NCI-H510A (cell line): Measurements from ENCODE around the gene MARCHF2.
"Not testable (repeated sequence)": the region's sequence is repeated elsewhere in the genome, so short reads cannot be mapped to it uniquely, and the experiment has no call there.

Experiments used
- DNase-seq: peaks from one replicate; lab custom pipeline; 2025; lab: John Stamatoyannopoulos, UW

The MARCHF2 gene

DNA sequence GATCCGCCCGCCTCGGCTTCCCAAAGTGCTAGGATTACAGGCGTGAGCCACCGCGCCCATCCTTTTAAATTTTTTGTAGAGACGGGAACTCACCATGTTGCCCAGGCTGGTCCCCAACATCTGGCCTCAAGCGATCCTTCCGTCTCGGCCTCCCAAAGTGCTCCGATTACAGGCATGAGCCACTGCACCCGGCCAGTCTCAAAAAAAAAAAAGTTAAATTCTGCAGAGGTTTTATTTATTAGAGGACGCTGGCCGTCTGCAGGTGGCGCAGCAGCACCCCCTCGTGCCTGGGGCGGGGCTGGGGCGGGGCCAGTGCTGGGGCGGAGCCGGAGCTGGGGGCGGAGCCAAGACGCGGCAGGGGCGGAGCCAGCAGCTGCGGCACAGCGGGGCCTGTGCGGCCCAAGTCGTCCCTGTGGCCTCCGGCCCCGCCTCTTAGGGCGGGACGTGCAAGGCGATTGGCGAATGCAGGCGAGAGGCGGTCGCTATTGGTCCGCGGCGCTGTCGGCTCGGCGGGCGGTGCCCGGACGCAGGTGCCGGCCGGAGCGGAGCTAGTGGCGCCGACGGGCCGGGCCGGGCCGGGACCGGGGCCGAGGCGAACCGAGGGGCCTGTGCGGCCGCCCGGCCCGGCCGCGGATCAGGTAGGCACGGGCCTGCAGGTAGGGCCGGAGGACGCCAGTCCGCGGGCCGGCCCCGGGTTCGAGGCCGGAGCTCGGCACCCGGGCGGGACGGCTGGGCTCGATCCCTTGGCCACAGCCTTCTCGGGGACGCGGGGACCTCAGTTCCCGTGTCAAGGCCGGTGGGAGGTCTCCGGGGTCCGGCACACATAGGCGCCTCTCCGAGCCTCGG lies at the start of gene MARCHF2:
TSS of gene MARCHF2 (plus strand) at position 523 of the 846 bp plus-strand sequence. CDS start 8,536 bp downstream, outside the sequence.
- DNase-seq = peak; percentile 82

DNA sequence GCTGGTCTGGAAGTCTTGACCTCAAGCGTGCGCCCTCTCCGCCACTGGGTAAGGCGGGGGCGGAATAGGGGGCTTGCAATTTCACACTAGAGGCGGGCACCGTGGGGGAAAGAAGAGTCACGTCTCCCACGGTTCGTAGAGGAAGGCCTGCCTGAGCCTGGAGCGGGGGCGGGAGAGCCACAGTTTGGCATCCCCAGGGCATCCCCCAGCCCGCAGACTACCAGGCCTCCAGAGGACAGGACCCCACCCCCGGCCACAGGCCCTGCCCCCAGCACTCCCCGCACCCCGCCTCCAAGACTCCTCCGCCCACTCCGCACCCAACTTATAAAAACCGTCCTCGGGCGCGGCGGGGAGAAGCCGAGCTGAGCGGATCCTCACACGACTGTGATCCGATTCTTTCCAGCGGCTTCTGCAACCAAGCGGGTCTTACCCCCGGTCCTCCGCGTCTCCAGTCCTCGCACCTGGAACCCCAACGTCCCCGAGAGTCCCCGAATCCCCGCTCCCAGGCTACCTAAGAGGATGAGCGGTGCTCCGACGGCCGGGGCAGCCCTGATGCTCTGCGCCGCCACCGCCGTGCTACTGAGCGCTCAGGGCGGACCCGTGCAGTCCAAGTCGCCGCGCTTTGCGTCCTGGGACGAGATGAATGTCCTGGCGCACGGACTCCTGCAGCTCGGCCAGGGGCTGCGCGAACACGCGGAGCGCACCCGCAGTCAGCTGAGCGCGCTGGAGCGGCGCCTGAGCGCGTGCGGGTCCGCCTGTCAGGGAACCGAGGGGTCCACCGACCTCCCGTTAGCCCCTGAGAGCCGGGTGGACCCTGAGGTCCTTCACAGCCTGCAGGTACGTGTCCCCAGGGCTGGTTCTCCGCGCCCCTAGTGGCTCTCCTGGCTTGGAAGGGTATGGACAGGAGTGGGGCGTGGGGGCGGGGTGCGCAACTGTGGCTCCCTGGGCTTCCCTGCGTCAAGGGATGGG lies 49.0 kb upstream of the MARCHF2 start, which contains the start of gene ANGPTL4:
TSS of gene ANGPTL4 (plus strand) at position 353 of the 969 bp plus-strand sequence. CDS start at position 520, 167 bp downstream.
- no peak for DNase-seq

DNA sequence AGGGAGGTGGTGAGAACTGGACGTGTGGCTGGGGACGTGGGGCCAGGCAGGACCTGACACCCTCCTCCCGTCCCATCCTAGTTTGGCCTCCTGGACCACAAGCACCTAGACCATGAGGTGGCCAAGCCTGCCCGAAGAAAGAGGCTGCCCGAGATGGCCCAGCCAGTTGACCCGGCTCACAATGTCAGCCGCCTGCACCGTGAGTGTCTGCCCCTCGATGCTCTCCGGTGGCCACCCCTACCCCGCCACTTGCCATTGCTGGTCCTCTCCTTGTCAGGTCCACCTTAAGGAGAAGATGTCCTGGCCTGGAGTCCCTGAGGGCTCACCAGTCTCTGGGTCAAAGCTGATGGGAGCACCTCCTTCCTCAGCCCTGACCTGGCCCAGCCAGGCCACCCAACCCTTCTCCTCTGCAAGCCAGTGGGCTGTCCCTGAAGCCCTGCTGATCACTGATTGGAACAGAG lies 47.0 kb upstream of the MARCHF2 start:
- DNase-seq = no peak

DNA sequence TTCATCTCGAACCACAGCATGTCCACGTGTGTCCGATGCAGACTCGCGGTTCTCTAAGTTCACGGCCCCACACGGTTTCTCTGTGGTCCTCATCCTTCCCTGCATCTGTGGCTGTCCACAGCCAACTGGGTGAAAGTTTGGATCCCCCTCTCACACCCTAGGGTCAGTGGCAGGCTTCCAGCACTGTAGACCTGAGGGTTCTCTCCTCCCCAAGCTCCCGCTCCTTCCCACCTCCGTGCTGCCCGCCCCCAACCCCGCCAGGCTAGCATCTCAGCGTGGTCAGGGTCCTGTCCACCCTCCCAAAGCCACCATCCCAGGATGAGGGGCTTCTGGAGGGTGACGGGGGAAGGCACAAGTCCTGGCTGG lies 46.2 kb upstream of the MARCHF2 start:
- no peak for DNase-seq

DNA sequence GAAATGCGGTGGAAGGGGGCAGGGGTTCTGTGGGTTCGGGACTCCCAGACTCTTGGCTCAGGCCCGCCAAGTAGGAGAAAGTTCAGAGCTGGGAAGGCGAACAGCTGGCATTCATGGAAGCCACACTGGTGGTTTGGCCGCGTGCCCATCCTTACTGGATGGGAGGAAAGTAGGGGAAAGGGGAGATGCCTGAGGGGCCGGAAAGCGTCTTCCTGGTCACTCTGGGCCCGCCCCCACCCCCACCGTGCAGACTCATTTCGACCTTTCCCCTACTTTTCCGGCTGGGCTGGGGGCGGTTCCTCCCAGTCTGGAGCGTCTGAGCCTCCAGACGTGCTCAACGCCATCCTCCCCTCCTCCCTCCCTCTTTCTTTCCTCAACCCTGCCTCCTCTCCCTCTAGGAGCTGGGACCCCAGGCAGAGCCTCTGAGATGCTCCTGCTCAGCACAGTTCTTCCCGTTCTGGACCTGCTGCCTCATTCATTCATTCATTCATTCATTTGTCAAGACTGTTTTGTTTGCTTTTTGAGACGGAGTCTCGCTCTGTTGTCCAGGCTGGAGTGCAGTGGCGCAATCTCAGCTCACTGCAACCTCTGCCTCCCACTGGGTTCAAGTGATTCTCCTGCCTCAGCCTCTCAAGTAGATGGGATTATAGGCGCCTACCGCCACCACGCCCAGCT lies 45.6 kb upstream of the MARCHF2 start:
- no peak for DNase-seq

- DNase-seq = no peak
These were observed 42.7 kb upstream of the MARCHF2 start for GRCh38 chr19:8370176-8371010.

- no peak for DNase-seq
These were observed 41.9 kb upstream of the MARCHF2 start for GRCh38 chr19:8371011-8371804.

GRCh38 chr19:8373867-8374813 lies 39.0 kb upstream of the MARCHF2 start:
- DNase-seq = no peak

DNA sequence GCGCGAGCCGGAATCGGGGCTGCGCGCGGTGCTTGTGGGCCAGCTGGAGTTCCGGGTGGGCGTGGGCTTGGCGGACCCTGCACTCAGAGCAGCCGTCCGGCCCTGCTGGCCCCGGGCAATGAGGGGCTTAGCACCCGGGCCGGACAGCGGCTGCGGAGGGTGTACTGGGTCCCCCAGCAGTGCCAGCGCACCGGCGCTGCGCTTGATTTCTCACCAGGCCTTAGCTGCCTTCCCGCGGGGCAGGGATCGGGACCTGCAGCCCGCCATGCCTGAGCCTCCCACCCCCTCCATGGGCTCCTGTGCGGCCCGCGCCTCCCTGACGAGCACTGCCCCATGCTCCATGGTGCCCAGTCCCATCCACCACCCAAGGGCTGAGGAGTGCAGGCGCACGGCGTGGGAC lies 37.3 kb upstream of the MARCHF2 start:
- DNase-seq = not testable (repeated sequence)

GRCh38 chr19:8376373-8376974 lies 36.6 kb upstream of the MARCHF2 start:
- DNase-seq = not testable (repeated sequence)

DNA sequence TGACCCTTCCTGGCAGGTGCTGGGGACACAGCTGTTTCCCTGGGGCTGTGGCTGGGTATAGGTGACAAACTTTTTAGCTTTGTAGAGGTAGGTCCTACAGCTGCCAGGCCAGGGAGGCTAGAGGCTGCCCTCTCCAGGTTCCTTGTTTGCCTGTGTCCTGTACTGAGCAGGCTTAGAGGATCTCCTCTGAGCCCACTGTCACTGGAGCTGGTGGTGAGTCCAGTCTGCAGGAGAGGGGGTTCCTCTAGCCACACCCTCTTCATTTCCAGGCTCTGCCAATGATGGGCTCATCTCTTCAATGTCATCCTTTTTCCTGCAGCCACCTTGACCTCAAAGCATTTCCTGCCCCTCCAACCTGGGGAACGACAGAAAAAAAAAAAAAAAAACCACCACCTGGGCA lies 35.5 kb upstream of the MARCHF2 start:
- no peak for DNase-seq

- not testable (repeated sequence) for DNase-seq
These were observed 33.8 kb upstream of the MARCHF2 start for GRCh38 chr19:8379156-8379891.

GRCh38 chr19:8384569-8384968 lies 28.5 kb upstream of the MARCHF2 start:
- DNase-seq = not testable (repeated sequence)

DNA sequence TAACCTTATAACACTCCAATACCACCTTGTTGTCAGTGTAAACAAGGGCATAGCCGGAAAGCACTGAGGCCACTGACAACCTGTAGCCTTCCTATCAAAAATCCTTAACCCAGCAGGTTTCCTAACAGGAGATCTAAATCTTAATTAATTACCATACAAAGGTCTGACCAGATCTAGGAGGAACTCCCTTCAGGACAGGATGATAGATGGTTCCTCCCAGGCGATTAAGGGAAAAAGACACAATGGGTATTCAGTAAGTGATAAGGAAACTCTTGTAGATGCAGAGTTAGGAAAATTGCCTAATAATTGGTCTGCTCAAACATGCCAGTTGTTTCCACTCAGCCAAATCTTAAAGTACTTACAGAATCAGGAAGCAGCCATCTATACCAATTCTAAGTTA lies 28.0 kb upstream of the MARCHF2 start:
- not testable (repeated sequence) for DNase-seq

DNA sequence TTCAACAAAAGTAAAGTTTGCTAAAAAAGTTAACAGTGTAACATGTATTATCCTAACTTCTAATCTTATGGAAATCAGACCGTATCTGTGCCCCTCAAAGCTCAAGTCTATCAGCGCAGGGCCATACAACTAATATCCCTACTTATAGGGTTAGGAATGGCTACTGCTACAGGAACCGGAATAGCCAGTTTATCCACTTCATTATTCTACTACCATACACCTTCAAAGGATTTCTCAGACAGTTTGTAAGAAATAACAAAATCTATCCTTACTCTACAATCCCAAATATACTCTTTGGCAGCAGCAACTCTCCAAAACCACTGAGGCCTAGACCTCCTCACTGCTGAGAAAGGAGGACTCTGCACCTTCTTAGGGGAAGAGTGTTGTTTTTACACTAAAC lies 27.5 kb upstream of the MARCHF2 start:
- DNase-seq = not testable (repeated sequence)

DNA sequence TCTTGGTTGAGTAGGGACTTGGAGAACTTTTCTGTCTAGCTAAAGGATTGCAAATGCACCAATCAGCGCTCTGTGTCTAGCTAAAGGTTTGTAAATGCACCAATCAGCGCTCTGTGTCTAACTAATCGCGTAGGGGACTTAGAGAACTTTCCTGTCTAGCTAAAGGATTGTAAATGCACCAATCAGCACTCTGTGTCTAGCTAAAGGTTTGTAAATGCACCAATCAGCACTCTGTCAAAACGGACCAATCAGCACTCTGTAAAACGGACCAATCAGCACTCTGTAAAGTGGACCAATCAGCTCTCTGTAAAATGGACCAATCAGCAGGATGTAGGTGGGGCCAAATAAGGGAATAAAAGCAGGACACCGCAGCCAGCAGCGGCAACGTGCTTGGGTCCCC lies 26.7 kb upstream of the MARCHF2 start:
- DNase-seq = not testable (repeated sequence)

DNA sequence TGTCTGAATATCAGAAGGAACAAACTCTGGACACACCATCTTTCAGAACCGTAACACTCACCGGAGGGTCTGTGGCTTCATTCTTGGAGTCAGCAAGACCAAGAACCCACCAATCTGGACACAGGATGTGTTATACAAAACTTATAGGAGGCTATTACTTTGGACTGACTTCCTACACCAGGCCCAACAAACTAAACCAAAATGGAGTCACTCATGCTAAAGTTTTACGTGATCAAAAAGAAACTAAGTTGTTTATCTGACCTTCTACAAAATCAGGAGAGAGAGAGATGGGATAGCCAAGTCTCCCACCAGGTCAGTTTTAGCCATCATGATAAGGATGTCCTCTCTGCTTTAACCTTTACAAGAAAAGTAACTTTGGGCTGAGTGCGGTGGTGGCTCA lies 26.1 kb upstream of the MARCHF2 start:
- no peak for DNase-seq
